ENCODE results near the gene NDRG2.

- TF ChIP-seq CTCF (IDR thresholded peaks at IDR 0.05) (no peak), POLR2A (IDR thresholded peaks at IDR 0.05) (no peak)
Observed at GRCh38 chr14:21055432-21056117, 30.7 kb upstream of the NDRG2 start.

Measured in breast epithelium (tissue), 3 donors.